ENCODE data around the gene MEG3.

The MEG3 gene

DNA sequence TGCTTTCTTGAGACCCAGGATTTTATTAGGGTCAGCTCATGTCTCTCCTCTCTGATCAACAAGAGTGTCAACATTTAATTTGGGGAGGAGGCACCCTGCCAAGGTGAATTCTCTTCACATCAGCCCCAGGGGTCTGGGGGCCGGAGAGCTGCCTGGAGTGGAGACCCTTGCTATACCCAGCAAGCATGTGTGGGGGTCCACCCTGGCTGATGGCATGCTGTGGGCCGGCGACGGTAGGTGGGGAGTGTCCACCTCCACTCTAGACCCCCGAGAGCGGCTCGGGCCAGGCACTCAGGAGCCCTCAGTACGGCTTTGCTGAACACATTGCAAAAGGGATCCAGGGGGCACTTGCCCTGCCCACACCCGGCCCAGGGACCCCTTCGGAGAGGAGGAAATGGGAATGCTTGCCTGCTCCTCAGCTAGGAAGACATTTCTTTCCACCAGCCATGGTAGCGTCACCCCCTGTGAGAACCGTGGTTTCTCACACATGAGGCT, 10.4 kb downstream of the MEG3 start:
- DNase-seq (ENCODE audit: insufficient read length, low spot score) = no peak
- TF ChIP-seq POU2F2 (IDR thresholded peaks at IDR 0.05; ENCODE audit: low read depth, low read length) (no peak), POLR2A (IDR thresholded peaks at IDR 0.05; ENCODE audit: low read depth, low read length) (no peak), TAF1 (IDR thresholded peaks at IDR 0.05; ENCODE audit: low read depth, low read length) (no peak), POLR2AphosphoS5 (IDR thresholded peaks at IDR 0.05; ENCODE audit: low read depth, low read length) (no peak), SPI1 (IDR thresholded peaks at IDR 0.05; ENCODE audit: low read depth, low read length) (no peak), PAX5 (IDR thresholded peaks at IDR 0.05; ENCODE audit: insufficient read depth, low read length, severe bottlenecking) (no peak)
- no peak for FAIRE-seq

DNA sequence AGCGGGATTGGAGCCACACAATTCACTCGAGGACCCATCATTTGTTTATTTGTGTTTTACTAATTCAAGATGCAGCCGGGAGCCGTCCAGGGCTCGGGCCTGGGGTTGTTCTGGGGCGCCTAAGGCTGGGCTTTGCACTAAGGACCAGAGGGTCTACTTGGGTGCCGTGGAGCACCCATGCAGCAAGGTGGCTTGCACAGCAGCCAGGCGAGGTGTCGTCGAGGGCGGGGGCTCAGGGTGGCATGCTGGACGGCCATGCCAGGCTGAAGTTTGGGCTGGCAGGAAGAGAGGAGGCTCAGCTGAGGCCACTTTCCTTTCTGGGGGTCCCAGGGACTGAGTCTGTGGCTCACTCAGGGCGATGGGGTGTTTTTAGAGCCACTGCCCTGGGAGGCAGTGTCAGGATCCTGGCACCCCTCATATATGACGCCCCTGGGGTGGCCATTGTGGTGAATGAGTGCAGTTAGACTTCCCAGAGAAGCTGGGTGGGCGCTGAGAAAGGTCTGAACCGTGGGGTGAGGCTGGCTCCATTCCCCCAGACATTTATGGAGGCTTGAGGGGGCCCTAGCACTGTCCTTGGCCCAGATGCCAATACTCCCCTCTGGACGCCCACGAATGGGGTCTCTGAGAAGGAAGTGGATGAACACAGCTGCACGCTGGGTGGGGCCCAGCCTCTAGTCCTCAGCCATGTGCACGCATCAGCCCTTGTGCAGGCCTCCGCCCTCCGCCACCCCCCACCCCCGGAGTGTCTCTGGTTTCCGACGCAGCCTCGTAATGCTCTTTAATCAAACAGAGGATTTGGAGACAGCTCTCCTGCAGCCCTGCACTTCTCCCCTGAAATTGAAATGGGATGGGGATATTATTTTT, 11.3 kb downstream of the MEG3 start:
- TF ChIP-seq POLR2AphosphoS5 (IDR thresholded peaks at IDR 0.05; ENCODE audit: low read depth, low read length) (no peak), POLR2A (IDR thresholded peaks at IDR 0.05; ENCODE audit: low read depth, low read length) (no peak), SPI1 (IDR thresholded peaks at IDR 0.05; ENCODE audit: low read depth, low read length) (no peak), TAF1 (IDR thresholded peaks at IDR 0.05; ENCODE audit: low read depth, low read length) (no peak), PAX5 (IDR thresholded peaks at IDR 0.05; ENCODE audit: insufficient read depth, low read length, severe bottlenecking) (no peak), POU2F2 (IDR thresholded peaks at IDR 0.05; ENCODE audit: low read depth, low read length) (no peak)
- FAIRE-seq (no peak), DNase-seq (ENCODE audit: insufficient read length, low spot score) (no peak)

DNA sequence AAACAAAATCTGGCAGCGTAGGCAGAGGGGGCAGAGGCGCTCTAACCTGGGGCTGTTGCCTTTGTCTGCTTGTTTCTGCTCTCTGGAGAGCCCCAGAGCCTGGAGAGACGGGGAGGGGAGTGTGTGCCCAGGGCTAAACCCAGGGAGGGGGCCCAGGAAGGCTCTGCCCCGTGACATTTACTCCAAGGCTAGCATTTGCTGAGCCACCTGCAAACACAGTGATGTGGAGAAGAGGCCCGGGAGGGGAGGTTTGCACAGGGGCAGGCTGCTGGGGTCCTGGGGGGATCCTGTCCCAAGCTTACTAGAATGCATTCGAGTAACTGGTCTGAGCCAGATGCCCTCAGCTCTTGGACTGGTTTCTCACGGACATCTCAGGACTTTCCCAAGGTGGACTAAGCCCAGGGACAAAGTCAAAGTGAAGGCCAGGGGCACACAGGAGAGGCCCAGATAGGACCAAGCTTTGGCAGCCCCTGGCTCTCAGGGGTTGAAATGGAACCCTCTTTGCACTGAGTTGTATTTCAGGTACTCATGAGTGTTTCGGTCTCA, 12.0 kb downstream of the MEG3 start:
- FAIRE-seq = no peak
- no peak for TF ChIP-seq TAF1 (IDR thresholded peaks at IDR 0.05; ENCODE audit: low read depth, low read length)
- no peak for TF ChIP-seq POLR2AphosphoS5 (IDR thresholded peaks at IDR 0.05; ENCODE audit: low read depth, low read length)
- TF ChIP-seq POU2F2 (IDR thresholded peaks at IDR 0.05; ENCODE audit: low read depth, low read length) = no peak
- no peak for TF ChIP-seq POLR2A (IDR thresholded peaks at IDR 0.05; ENCODE audit: low read depth, low read length)
- no peak for TF ChIP-seq PAX5 (IDR thresholded peaks at IDR 0.05; ENCODE audit: insufficient read depth, low read length, severe bottlenecking)
- TF ChIP-seq SPI1 (IDR thresholded peaks at IDR 0.05; ENCODE audit: low read depth, low read length) = no peak
- DNase-seq (ENCODE audit: insufficient read length, low spot score) = no peak

DNA sequence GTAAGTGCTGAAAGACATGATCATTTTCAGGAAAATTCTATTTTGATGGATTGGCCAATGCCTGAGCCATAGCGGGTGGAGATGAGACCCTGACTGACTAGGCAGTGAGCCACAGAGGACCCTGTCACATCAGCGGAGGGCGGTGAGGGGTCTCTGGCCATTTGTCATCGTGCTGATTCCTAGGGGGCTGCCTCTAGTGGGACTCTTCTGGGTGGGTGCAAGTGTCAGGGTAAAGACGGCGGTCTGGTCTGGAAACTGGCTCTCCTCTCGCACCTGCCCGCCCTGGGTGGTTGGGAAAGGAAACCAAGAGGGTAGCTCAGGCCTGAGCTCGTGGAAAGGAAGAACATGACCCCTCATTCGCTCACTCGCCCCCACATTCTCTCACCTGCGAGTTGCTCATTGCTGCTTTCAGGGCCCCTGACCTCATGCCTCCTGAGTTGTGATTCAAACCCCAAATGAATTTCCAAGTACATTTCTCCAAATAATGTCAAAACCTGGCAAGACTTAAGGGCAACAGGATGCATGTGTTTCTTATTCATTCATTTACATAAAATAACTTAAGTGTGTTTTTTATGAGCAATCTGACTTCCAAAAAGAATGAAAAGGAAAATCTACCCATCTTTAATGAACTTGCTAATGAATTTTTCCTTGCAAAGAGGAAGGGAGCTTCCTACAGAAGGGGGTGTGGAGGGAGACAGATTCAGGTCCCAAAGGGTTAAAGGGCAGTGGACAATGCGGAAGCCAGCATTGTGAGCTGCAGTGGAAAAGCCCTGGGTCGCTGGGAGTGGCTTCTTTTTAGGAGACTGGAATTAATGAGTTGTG, 12.8 kb downstream of the MEG3 start:
- TF ChIP-seq POU2F2 (IDR thresholded peaks at IDR 0.05; ENCODE audit: low read depth, low read length) (no peak), TAF1 (IDR thresholded peaks at IDR 0.05; ENCODE audit: low read depth, low read length) (no peak), POLR2A (IDR thresholded peaks at IDR 0.05; ENCODE audit: low read depth, low read length) (no peak), SPI1 (IDR thresholded peaks at IDR 0.05; ENCODE audit: low read depth, low read length) (no peak)
- DNase-seq (ENCODE audit: insufficient read length, low spot score) = no peak
- FAIRE-seq = no peak

DNA sequence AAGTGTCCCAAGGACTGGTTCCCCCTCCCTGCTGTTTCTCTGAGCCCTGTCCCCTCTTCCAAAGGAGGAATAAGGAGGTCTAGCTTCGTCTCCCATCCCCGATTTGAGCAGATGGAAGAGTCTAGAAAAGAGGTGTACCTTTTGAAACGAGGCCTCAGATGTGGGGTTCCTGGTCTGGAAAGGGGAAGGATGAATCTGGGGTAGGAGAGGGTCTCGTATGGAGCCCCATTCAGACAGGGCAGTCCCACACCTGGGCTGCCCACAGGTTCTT, 13.3 kb downstream of the MEG3 start:
- DNase-seq (ENCODE audit: insufficient read length, low spot score) = no peak
- FAIRE-seq = no peak
- TF ChIP-seq TAF1 (IDR thresholded peaks at IDR 0.05; ENCODE audit: low read depth, low read length) = no peak
- no peak for TF ChIP-seq POU2F2 (IDR thresholded peaks at IDR 0.05; ENCODE audit: low read depth, low read length)
- no peak for TF ChIP-seq POLR2AphosphoS5 (IDR thresholded peaks at IDR 0.05; ENCODE audit: low read depth, low read length)
- TF ChIP-seq SPI1 (IDR thresholded peaks at IDR 0.05; ENCODE audit: low read depth, low read length) = no peak
- TF ChIP-seq POLR2A (IDR thresholded peaks at IDR 0.05; ENCODE audit: low read depth, low read length) = no peak
- no peak for TF ChIP-seq PAX5 (IDR thresholded peaks at IDR 0.05; ENCODE audit: insufficient read depth, low read length, severe bottlenecking)

DNA sequence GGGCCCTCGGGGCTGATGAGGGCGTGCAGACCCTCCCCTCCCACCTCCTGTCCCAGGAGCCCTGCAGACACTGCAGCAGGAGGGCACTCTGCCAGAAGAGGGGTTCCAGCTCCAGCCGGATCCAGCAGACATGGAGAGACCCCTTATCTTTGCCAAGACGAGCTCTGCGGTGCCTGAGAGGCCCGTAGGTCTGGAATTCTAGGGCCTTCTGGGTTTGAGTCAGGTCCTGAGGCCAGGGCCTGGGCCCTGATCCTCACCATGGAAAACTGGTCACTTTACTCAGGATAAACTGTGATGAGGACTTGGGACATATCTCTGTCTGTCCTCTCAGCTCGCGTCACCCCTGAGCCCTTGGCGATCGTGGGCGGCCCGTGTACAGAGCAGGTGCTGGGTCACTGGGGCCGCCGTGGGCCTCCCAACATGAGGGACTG, 13.8 kb downstream of the MEG3 start:
- TF ChIP-seq SPI1 (IDR thresholded peaks at IDR 0.05; ENCODE audit: low read depth, low read length) = no peak
- TF ChIP-seq PAX5 (IDR thresholded peaks at IDR 0.05; ENCODE audit: insufficient read depth, low read length, severe bottlenecking) = no peak
- no peak for TF ChIP-seq POLR2A (IDR thresholded peaks at IDR 0.05; ENCODE audit: low read depth, low read length)
- no peak for TF ChIP-seq POLR2AphosphoS5 (IDR thresholded peaks at IDR 0.05; ENCODE audit: low read depth, low read length)
- no peak for TF ChIP-seq POU2F2 (IDR thresholded peaks at IDR 0.05; ENCODE audit: low read depth, low read length)
- no peak for TF ChIP-seq TAF1 (IDR thresholded peaks at IDR 0.05; ENCODE audit: low read depth, low read length)
- FAIRE-seq (no peak), DNase-seq (ENCODE audit: insufficient read length, low spot score) (no peak)

DNA sequence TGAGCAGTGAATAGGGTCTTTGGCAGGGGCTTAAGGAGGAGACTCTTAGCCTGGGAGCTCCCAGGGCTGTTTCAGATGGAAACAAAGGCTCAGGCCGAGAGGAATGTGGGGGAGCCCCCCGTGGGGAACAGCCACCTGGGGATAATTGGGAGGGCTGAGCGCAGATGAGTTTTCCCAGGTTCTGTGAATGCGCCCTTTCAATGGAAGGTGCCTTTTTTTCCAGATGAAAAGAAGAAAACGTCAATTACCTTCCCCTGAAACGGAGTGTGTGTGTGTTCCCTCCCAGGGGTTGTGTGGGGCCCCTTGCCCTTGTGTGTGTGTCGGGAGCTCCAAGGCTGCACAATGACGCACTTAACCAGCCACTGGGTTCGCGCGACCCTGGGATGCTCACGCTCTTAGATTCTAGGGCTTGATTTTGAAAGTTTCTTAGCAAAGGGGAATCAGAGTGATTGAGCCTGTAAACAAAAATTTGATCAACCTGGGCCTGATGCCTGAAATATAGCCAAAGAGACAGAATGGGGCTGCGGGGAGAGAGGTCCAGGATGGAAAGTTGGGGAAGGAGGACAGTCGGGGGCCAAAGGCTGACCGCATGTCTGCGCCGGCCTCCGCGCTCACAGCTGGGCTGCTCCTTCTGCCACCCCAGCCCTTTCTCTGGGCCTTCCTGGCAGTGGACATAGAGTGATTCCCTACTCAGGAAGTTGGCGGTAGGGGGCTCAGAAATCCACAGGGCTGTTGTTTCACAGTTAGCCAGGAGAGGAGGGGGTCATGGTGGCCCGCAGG, 14.6 kb downstream of the MEG3 start:
- DNase-seq (ENCODE audit: insufficient read length, low spot score) (no peak), FAIRE-seq (no peak)
- TF ChIP-seq TAF1 (IDR thresholded peaks at IDR 0.05; ENCODE audit: low read depth, low read length) = no peak
- TF ChIP-seq POU2F2 (IDR thresholded peaks at IDR 0.05; ENCODE audit: low read depth, low read length) = no peak
- no peak for TF ChIP-seq POLR2AphosphoS5 (IDR thresholded peaks at IDR 0.05; ENCODE audit: low read depth, low read length)
- no peak for TF ChIP-seq SPI1 (IDR thresholded peaks at IDR 0.05; ENCODE audit: low read depth, low read length)
- TF ChIP-seq PAX5 (IDR thresholded peaks at IDR 0.05; ENCODE audit: insufficient read depth, low read length, severe bottlenecking) = no peak
- TF ChIP-seq POLR2A (IDR thresholded peaks at IDR 0.05; ENCODE audit: low read depth, low read length) = no peak

DNA sequence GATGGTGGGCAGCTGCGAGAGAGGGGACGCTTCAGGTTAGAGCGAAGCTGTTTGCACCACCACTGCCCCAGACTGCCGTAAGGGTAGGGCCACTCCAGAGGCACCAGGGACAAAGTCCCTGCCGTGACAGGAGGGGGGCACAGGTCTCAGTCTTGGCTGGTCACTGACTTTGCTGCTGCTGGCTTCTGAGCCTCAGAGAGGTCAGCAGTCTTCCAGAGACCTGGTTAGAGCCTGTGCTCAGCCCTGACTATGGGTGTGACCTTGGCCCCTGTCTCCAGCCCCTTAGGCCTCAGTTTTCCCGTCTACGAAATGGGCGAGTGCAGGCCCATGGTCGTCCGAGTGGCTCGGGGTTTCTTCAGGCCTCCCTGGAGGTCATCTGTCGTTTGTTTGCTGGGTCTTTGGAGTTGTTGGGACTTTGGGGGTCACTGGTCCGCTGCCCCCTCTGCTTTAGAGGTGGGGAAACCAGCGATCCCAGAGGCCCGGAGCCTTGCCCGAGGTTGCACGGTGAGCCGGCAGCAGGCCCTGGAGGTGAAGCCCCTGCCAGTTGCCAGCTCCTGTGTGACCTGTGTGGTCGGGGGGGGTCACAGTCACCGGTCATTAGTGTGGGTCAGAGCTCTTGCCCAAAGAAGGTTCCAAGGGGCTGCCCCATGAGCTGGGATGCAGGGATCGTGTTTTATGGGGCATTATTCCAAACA, 15.3 kb downstream of the MEG3 start:
- TF ChIP-seq POLR2A (IDR thresholded peaks at IDR 0.05; ENCODE audit: low read depth, low read length) (no peak), TAF1 (IDR thresholded peaks at IDR 0.05; ENCODE audit: low read depth, low read length) (no peak), PAX5 (IDR thresholded peaks at IDR 0.05; ENCODE audit: insufficient read depth, low read length, severe bottlenecking) (no peak), POLR2AphosphoS5 (IDR thresholded peaks at IDR 0.05; ENCODE audit: low read depth, low read length) (no peak), POU2F2 (IDR thresholded peaks at IDR 0.05; ENCODE audit: low read depth, low read length) (no peak)
- FAIRE-seq (no peak), DNase-seq (ENCODE audit: insufficient read length, low spot score) (no peak)
